ENCODE measurements around the gene ZC3H10. TPM values are rescaled to one million over a fixed set of nuclear protein-coding genes. Genes with fewer than 3 reads are reported as not detected.

The ZC3H10 gene
- total and polyA plus RNA-seq, 5 donors from 2014 or later = 1.7 to 11.0 (median 3.0) TPM

- Histone ChIP-seq H3K27me3 (ENCODE audit: control insufficient read depth, insufficient read depth, low read length) (no peaks in the 10 kb centered on the region), H3K36me3 (ENCODE audit: control insufficient read depth, insufficient read depth, low read length) (no peaks in the 10 kb centered on the region), H3K4me1 (ENCODE audit: control insufficient read depth, insufficient read depth, low read length, poor library complexity, severe bottlenecking) (no peaks in the 10 kb centered on the region), H3K4me3 (ENCODE audit: low read depth, low read length) (no peak overlapping the region), H3K27ac (ENCODE audit: insufficient read depth, low read length, poor library complexity, severe bottlenecking) (no peak overlapping the region), H3K9me3 (ENCODE audit: control insufficient read depth in 2 of 2, low read length in 2 of 2) (no peaks in the 10 kb centered on the region)
- Mint-ChIP-seq H3K4me3 (no peak overlapping the region), H3K36me3 (no peaks in the 10 kb centered on the region), H3K9me3 (peaks cover 0 to 2% (median 0%) of the 10 kb centered on the region in 7 donors), H3K4me1 (no peaks in the 10 kb centered on the region), H3K27ac (no peak overlapping the region), H3K27me3 (peaks cover 33% of the 10 kb centered on the region)
- ATAC-seq (ENCODE audit: low read depth in 2 of 2) (no peak), DNase-seq (no peak)
Measured at GRCh38 chr12:56087220-56087619, 30.8 kb upstream of the ZC3H10 start.

- ATAC-seq (ENCODE audit: low read depth in 2 of 2) = no peak
- Histone ChIP-seq H3K36me3 (ENCODE audit: control insufficient read depth, insufficient read depth, low read length) (no peaks in the 10 kb centered on the region), H3K9me3 (ENCODE audit: control insufficient read depth in 2 of 2, low read length in 2 of 2) (no peaks in the 10 kb centered on the region), H3K27ac (ENCODE audit: insufficient read depth, low read length, poor library complexity, severe bottlenecking) (no peak overlapping the region), H3K27me3 (ENCODE audit: control insufficient read depth, insufficient read depth, low read length) (no peaks in the 10 kb centered on the region), H3K4me1 (ENCODE audit: control insufficient read depth, insufficient read depth, low read length, poor library complexity, severe bottlenecking) (peaks cover 15% of the 10 kb centered on the region), H3K4me3 (ENCODE audit: low read depth, low read length) (no peak overlapping the region)
- H3K36me3 Mint-ChIP-seq = no peaks in the 10 kb centered on the region
- no peak for DNase-seq
- peaks cover 4 to 26% (median 14%) of the 10 kb centered on the region in 4 donors for H3K4me1 Mint-ChIP-seq
- peak overlapping the region in 1 of 3 donors; percentile 81 for H3K27ac Mint-ChIP-seq
- H3K9me3 Mint-ChIP-seq = peaks cover 0 to 2% (median 0%) of the 10 kb centered on the region in 7 donors
- H3K4me3 Mint-ChIP-seq = no peak overlapping the region
- peaks cover 6% of the 10 kb centered on the region for H3K27me3 Mint-ChIP-seq
Measured at GRCh38 chr12:56097738-56098137, 20.3 kb upstream of the ZC3H10 start.

GRCh38 chr12:56098592-56098991, 19.5 kb upstream of the ZC3H10 start:
- Histone ChIP-seq H3K27ac (ENCODE audit: insufficient read depth, low read length, poor library complexity, severe bottlenecking) (no peak overlapping the region), H3K9me3 (ENCODE audit: control insufficient read depth in 2 of 2, low read length in 2 of 2) (no peaks in the 10 kb centered on the region), H3K36me3 (ENCODE audit: control insufficient read depth, insufficient read depth, low read length) (no peaks in the 10 kb centered on the region), H3K27me3 (ENCODE audit: control insufficient read depth, insufficient read depth, low read length) (no peaks in the 10 kb centered on the region), H3K4me1 (ENCODE audit: control insufficient read depth, insufficient read depth, low read length, poor library complexity, severe bottlenecking) (peaks cover 24% of the 10 kb centered on the region), H3K4me3 (ENCODE audit: low read depth, low read length) (no peak overlapping the region)
- ATAC-seq (ENCODE audit: low read depth in 2 of 2) (no peak), DNase-seq (no peak)
- H3K27me3 Mint-ChIP-seq = peaks cover 4% of the 10 kb centered on the region
- H3K4me3 Mint-ChIP-seq = no peak overlapping the region
- H3K4me1 Mint-ChIP-seq = peaks cover 8 to 34% (median 23%) of the 10 kb centered on the region in 4 donors
- no peak overlapping the region for H3K27ac Mint-ChIP-seq
- peaks cover 0 to 2% (median 0%) of the 10 kb centered on the region in 7 donors for H3K9me3 Mint-ChIP-seq
- H3K36me3 Mint-ChIP-seq = no peaks in the 10 kb centered on the region

GRCh38 chr12:56099787-56100186, 18.3 kb upstream of the ZC3H10 start:
- no peak overlapping the region for H3K4me3 Mint-ChIP-seq
- no peak overlapping the region for H3K4me3 ChIP-seq (ENCODE audit: low read depth, low read length)
- H3K36me3 Mint-ChIP-seq = no peaks in the 10 kb centered on the region
- peaks cover 28% of the 10 kb centered on the region for H3K4me1 ChIP-seq (ENCODE audit: control insufficient read depth, insufficient read depth, low read length, poor library complexity, severe bottlenecking)
- H3K27me3 Mint-ChIP-seq = peaks cover 4% of the 10 kb centered on the region
- H3K4me1 Mint-ChIP-seq = peaks cover 8 to 44% (median 28%) of the 10 kb centered on the region in 4 donors
- no peaks in the 10 kb centered on the region for H3K9me3 ChIP-seq (ENCODE audit: control insufficient read depth in 2 of 2, low read length in 2 of 2)
- no peak overlapping the region for H3K27ac ChIP-seq (ENCODE audit: insufficient read depth, low read length, poor library complexity, severe bottlenecking)
- no peaks in the 10 kb centered on the region for H3K27me3 ChIP-seq (ENCODE audit: control insufficient read depth, insufficient read depth, low read length)
- H3K9me3 Mint-ChIP-seq = no peaks in the 10 kb centered on the region
- no peak for DNase-seq
- ATAC-seq (ENCODE audit: low read depth in 2 of 2) = no peak
- H3K27ac Mint-ChIP-seq = peak overlapping the region in 2 of 3 donors; percentile 6 to 89
- H3K36me3 ChIP-seq (ENCODE audit: control insufficient read depth, insufficient read depth, low read length) = no peaks in the 10 kb centered on the region

- H3K9me3 ChIP-seq (ENCODE audit: control insufficient read depth in 2 of 2, low read length in 2 of 2) = no peaks in the 10 kb centered on the region
- no peaks in the 10 kb centered on the region for H3K9me3 Mint-ChIP-seq
- H3K36me3 Mint-ChIP-seq = no peaks in the 10 kb centered on the region
- H3K27me3 ChIP-seq (ENCODE audit: control insufficient read depth, insufficient read depth, low read length) = no peaks in the 10 kb centered on the region
- peaks cover 11 to 57% (median 37%) of the 10 kb centered on the region in 4 donors for H3K4me1 Mint-ChIP-seq
- no peak overlapping the region for H3K4me3 Mint-ChIP-seq
- peaks cover 41% of the 10 kb centered on the region for H3K4me1 ChIP-seq (ENCODE audit: control insufficient read depth, insufficient read depth, low read length, poor library complexity, severe bottlenecking)
- H3K4me3 ChIP-seq (ENCODE audit: low read depth, low read length) = no peak overlapping the region
- peak overlapping the region; percentile 95 to 100 (median 99) for H3K27ac Mint-ChIP-seq
- no peak for ATAC-seq (ENCODE audit: low read depth in 2 of 2)
- DNase-seq = no peak
- peaks cover 4% of the 10 kb centered on the region for H3K27me3 Mint-ChIP-seq
- peak overlapping the region; percentile 89 for H3K27ac ChIP-seq (ENCODE audit: insufficient read depth, low read length, poor library complexity, severe bottlenecking)
- H3K36me3 ChIP-seq (ENCODE audit: control insufficient read depth, insufficient read depth, low read length) = no peaks in the 10 kb centered on the region
Measured at GRCh38 chr12:56101045-56101444, 17.0 kb upstream of the ZC3H10 start.

- H3K36me3 ChIP-seq (ENCODE audit: control insufficient read depth, insufficient read depth, low read length) = peaks cover 11% of the 10 kb centered on the region
- Mint-ChIP-seq H3K27ac (peak overlapping the region; percentile 95 to 100 (median 99)), H3K36me3 (peaks cover 4% of the 10 kb centered on the region), H3K4me3 (peak overlapping the region; percentile 91 to 99 (median 96)), H3K27me3 (no peaks in the 10 kb centered on the region), H3K9me3 (no peaks in the 10 kb centered on the region), H3K4me1 (peaks cover 11 to 67% (median 48%) of the 10 kb centered on the region in 4 donors)
- H3K27ac ChIP-seq (ENCODE audit: insufficient read depth, low read length, poor library complexity, severe bottlenecking) = peak overlapping the region; percentile 89
- no peak for ATAC-seq (ENCODE audit: low read depth in 2 of 2)
- no peaks in the 10 kb centered on the region for H3K27me3 ChIP-seq (ENCODE audit: control insufficient read depth, insufficient read depth, low read length)
- peaks cover 49% of the 10 kb centered on the region for H3K4me1 ChIP-seq (ENCODE audit: control insufficient read depth, insufficient read depth, low read length, poor library complexity, severe bottlenecking)
- no peak for DNase-seq
- H3K9me3 ChIP-seq (ENCODE audit: control insufficient read depth in 2 of 2, low read length in 2 of 2) = no peaks in the 10 kb centered on the region
- H3K4me3 ChIP-seq (ENCODE audit: low read depth, low read length) = peak overlapping the region; percentile 76
Measured at GRCh38 chr12:56102683-56103065, 15.4 kb upstream of the ZC3H10 start.

DNA sequence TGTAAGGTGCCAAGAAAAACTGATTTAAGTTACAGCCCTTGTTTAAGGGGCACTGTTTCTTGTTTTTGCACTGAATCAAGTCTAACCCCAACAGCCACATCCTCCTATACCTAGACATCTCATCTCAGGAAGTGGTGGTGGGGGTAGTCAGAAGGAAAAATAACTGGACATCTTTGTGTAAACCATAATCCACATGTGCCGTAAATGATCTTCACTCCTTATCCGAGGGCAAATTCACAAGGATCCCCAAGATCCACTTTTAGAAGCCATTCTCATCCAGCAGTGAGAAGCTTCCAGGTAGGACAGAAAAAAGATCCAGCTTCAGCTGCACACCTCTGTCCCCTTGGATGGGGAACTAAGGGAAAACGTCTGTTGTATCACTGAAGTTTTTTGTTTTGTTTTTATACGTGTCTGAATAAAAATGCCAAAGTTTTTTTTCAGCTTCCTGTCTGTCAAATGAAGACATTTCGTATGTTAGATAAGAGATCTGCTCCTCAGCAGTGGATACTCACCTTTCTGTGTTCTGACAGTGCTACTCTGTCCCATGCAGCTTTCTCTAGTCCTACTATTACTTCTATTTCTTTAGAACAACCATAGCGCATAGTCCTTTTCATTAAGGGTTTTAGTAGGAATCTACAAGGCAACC, 14.9 kb upstream of the ZC3H10 start:
- Histone ChIP-seq H3K27ac (ENCODE audit: insufficient read depth, low read length, poor library complexity, severe bottlenecking) (peak overlapping the region; percentile 89), H3K9me3 (ENCODE audit: control insufficient read depth in 2 of 2, low read length in 2 of 2) (no peaks in the 10 kb centered on the region), H3K4me3 (ENCODE audit: low read depth, low read length) (peak overlapping the region; percentile 76), H3K36me3 (ENCODE audit: control insufficient read depth, insufficient read depth, low read length) (peaks cover 16% of the 10 kb centered on the region), H3K4me1 (ENCODE audit: control insufficient read depth, insufficient read depth, low read length, poor library complexity, severe bottlenecking) (peaks cover 49% of the 10 kb centered on the region), H3K27me3 (ENCODE audit: control insufficient read depth, insufficient read depth, low read length) (no peaks in the 10 kb centered on the region)
- Mint-ChIP-seq H3K4me3 (peak overlapping the region; percentile 91 to 99 (median 96)), H3K4me1 (peaks cover 11 to 67% (median 48%) of the 10 kb centered on the region in 4 donors), H3K9me3 (no peaks in the 10 kb centered on the region), H3K27me3 (no peaks in the 10 kb centered on the region), H3K36me3 (peaks cover 8% of the 10 kb centered on the region), H3K27ac (peak overlapping the region; percentile 95 to 100 (median 99))
- ATAC-seq (ENCODE audit: low read depth in 2 of 2) (no peak), DNase-seq (peak in 2 of 3 donors; percentile 62 to 87)

GRCh38 chr12:56103823-56104108, 14.3 kb upstream of the ZC3H10 start:
- H3K4me3 Mint-ChIP-seq = peak overlapping the region; percentile 91 to 99 (median 96)
- peaks cover 11% of the 10 kb centered on the region for H3K36me3 Mint-ChIP-seq
- H3K4me3 ChIP-seq (ENCODE audit: low read depth, low read length) = peak overlapping the region; percentile 76
- ATAC-seq (ENCODE audit: low read depth in 2 of 2) (no peak), DNase-seq (no peak)
- no peaks in the 10 kb centered on the region for H3K27me3 ChIP-seq (ENCODE audit: control insufficient read depth, insufficient read depth, low read length)
- H3K27ac ChIP-seq (ENCODE audit: insufficient read depth, low read length, poor library complexity, severe bottlenecking) = peak overlapping the region; percentile 89
- peak overlapping the region; percentile 95 to 100 (median 99) for H3K27ac Mint-ChIP-seq
- H3K27me3 Mint-ChIP-seq = no peaks in the 10 kb centered on the region
- H3K9me3 ChIP-seq (ENCODE audit: control insufficient read depth in 2 of 2, low read length in 2 of 2) = no peaks in the 10 kb centered on the region
- H3K4me1 Mint-ChIP-seq = peaks cover 11 to 67% (median 48%) of the 10 kb centered on the region in 4 donors
- H3K9me3 Mint-ChIP-seq = no peaks in the 10 kb centered on the region
- H3K36me3 ChIP-seq (ENCODE audit: control insufficient read depth, insufficient read depth, low read length) = peaks cover 21% of the 10 kb centered on the region
- peaks cover 49% of the 10 kb centered on the region for H3K4me1 ChIP-seq (ENCODE audit: control insufficient read depth, insufficient read depth, low read length, poor library complexity, severe bottlenecking)
